Liver (tissue), 9 donors: ENCODE measurements around the gene C1QL2. TPM values are rescaled to one million over a fixed set of nuclear protein-coding genes. Genes with fewer than 3 reads are reported as not detected.

ENCODE experiments used
- DNase-seq: peaks from one replicate; pipeline ENCODE4 v3.0.0-alpha.2; 2017; ENCODE audit warnings: low spot score
- H3K27ac ChIP-seq, 2 donors: one replicate each; pipeline ENCODE4 v1.7.0; 2013; ENCODE audit warnings: inconsistent platforms in 2 of 2, low read length in 2 of 2, control low read depth in 1 of 2, low read depth in 1 of 2, mild to moderate bottlenecking in 1 of 2
- H3K27me3 ChIP-seq, 4 donors: one replicate each; pipeline versions ENCODE4 v1.6.1 to v1.7.0; 2013; ENCODE audit warnings: low read length in 3 of 4, inconsistent platforms in 1 of 4, mild to moderate bottlenecking in 1 of 4, moderate library complexity in 1 of 4; ENCODE audit not compliant: control insufficient read depth in 4 of 4, insufficient read depth in 4 of 4
- H3K36me3 ChIP-seq, 4 donors: one replicate each; pipeline versions ENCODE4 v1.6.1 to v1.7.0; 2013; ENCODE audit warnings: low read length in 3 of 4, mild to moderate bottlenecking in 3 of 4, low read depth in 1 of 4, moderate library complexity in 1 of 4; ENCODE audit not compliant: control insufficient read depth in 4 of 4, insufficient read depth in 3 of 4
- H3K4me1 ChIP-seq, 4 donors: one replicate each; pipeline versions ENCODE4 v1.6.1 to v1.7.0; 2013; ENCODE audit warnings: low read length in 3 of 4, mild to moderate bottlenecking in 3 of 4, moderate library complexity in 1 of 4; ENCODE audit not compliant: control insufficient read depth in 4 of 4, insufficient read depth in 4 of 4
- H3K4me3 ChIP-seq, 3 donors: one replicate each; pipeline versions ENCODE4 v1.6.1 to v1.7.0; 2013; ENCODE audit warnings: low read length in 3 of 3, control low read depth in 1 of 3, low read depth in 1 of 3, mild to moderate bottlenecking in 1 of 3
- H3K9ac ChIP-seq, 2 donors: one replicate each; pipeline ENCODE4 v1.7.0; 2013; ENCODE audit warnings: low read length in 2 of 2, mild to moderate bottlenecking in 2 of 2, moderate library complexity in 2 of 2, control low read depth in 1 of 2, low read depth in 1 of 2
- H3K9me3 ChIP-seq, 4 donors: one replicate each; pipeline versions ENCODE4 v1.6.1 to v1.7.0; 2013; ENCODE audit warnings: low read length in 3 of 4; ENCODE audit not compliant: control insufficient read depth in 4 of 4
- EGR1 ChIP-seq, 2 donors: IDR thresholded peaks; 2 replicates each; pipeline ENCODE4 v1.6.1; 2016 to 2018; ENCODE audit warnings: antibody characterized with exemption in 2 of 2, low read depth in 2 of 2
- FOXA1 ChIP-seq: IDR thresholded peaks from 2 replicates; pipeline ENCODE4 v1.6.1; 2016; ENCODE audit warnings: antibody characterized with exemption
- FOXA2 ChIP-seq: IDR thresholded peaks from 2 replicates; pipeline ENCODE4 v1.6.1; 2016; ENCODE audit warnings: antibody characterized with exemption
- GABPA ChIP-seq, 2 donors: IDR thresholded peaks in 1 of 2; conservative IDR thresholded peaks in 1 of 2; 2 replicates each; pipeline ENCODE4 v1.6.1; 2016; ENCODE audit warnings: antibody characterized with exemption in 2 of 2, mild to moderate bottlenecking in 1 of 2, moderate library complexity in 1 of 2
- HNF4G ChIP-seq: IDR thresholded peaks from 2 replicates; pipeline ENCODE4 v1.6.1; 2016; ENCODE audit warnings: antibody characterized with exemption
- JUND ChIP-seq, 2 donors: IDR thresholded peaks; 2 replicates each; pipeline ENCODE4 v1.6.1; 2016; ENCODE audit warnings: antibody characterized with exemption in 2 of 2
- NR2F2 ChIP-seq: IDR thresholded peaks from 2 replicates; pipeline ENCODE4 v1.6.1; 2016; ENCODE audit warnings: antibody characterized with exemption
- RAD21 ChIP-seq, 2 donors: IDR thresholded peaks; 2 replicates each; pipeline ENCODE4 v1.6.1; 2016; ENCODE audit warnings: antibody characterized with exemption in 2 of 2, mild to moderate bottlenecking in 2 of 2
- RXRA ChIP-seq, 2 donors: IDR thresholded peaks; 2 replicates each; pipeline ENCODE4 v1.6.1; 2017 to 2018; ENCODE audit warnings: antibody characterized with exemption in 2 of 2, mild to moderate bottlenecking in 1 of 2
- SP1 ChIP-seq: IDR thresholded peaks from 2 replicates; pipeline ENCODE4 v1.6.1; 2018; ENCODE audit warnings: antibody characterized with exemption, mild to moderate bottlenecking
- TAF1 ChIP-seq: conservative IDR thresholded peaks from 2 replicates; pipeline ENCODE4 v1.6.1; 2016; ENCODE audit warnings: antibody characterized with exemption, mild to moderate bottlenecking
- YY1 ChIP-seq: IDR thresholded peaks from 2 replicates; pipeline ENCODE4 v1.6.1; 2016; ENCODE audit warnings: antibody characterized with exemption, mild to moderate bottlenecking
- WGBS: extraction: QIAGEN DNeasy Blood & Tissue Kit; methylation state at CpG from one replicate; pipeline ENCODE4 v1.1.7; 2013; 5-methylcytosine and 5-hydroxymethylcytosine counted together
- polyA plus RNA-seq, 2 donors: library from polyadenylated mRNA; stranded (reverse) in 1 of 2; unstranded in 1 of 2; fragments of 200-250 nt in 1 of 2; fragments of >200 nt in 1 of 2; fragmentation: Nextera tagmentation in 1 of 2; extraction: Ambion mirVana in 1 of 2; gene quantifications; one replicate each; pipeline versions ENCODE4 v1.2.1 to v1.2.3, GENCODE V29; 2013 to 2015
- total RNA-seq, 2 donors: library from RNA; depleted of rRNA; stranded (reverse); fragments of >200 nt; gene quantifications; one replicate each; pipeline ENCODE4 v1.2.3, GENCODE V29; 2014
- TF ChIP-seq, protein P1 (sequence below): IDR thresholded peaks from 2 replicates; pipeline ENCODE4 v1.6.1; 2016; ENCODE audit warnings: antibody characterized with exemption
- TF ChIP-seq, protein P2 (sequence below): fragments of 150-350 bp; IDR thresholded peaks from 2 replicates; pipeline ENCODE4 v1.5.1; 2017; ENCODE audit warnings: improper control_type of control experiment, low read depth, low read length; ENCODE audit not compliant: missing input control
- TF ChIP-seq, protein P3 (sequence below): IDR thresholded peaks from 2 replicates; pipeline ENCODE4 v1.6.1; 2016; ENCODE audit warnings: antibody characterized with exemption
- TF ChIP-seq, protein P4 (sequence below): IDR thresholded peaks from 2 replicates; pipeline ENCODE4 v1.6.1; 2016; ENCODE audit warnings: antibody characterized with exemption, mild to moderate bottlenecking
- donor health status: healthy.
- donor health status: healthy.
- donor health status: healthy.
- donor health status: healthy.
- donor health status: healthy.

The C1QL2 gene
- total and polyA plus RNA-seq, 4 donors: not detected

DNA sequence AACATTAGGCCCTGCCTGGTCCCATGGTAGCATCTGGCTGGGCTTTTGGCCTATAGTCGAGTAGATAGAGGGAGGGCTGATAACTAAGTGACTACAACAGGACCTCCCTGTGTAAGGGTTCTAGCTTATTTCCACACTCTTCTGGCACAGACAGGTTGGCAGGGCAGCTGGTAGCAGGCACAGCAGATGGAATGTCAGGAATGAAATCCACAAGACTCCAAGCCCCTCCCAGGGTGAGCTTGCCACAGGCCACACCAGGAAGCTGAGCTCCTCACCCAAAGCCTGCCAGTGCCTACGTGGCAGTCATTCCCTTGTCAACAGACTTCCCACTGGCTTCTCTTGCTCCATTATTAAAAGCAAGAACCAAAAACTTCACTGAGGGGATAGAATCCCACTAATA, 20.7 kb upstream of the C1QL2 start (continued):
- TF ChIP-seq, protein P1, sequence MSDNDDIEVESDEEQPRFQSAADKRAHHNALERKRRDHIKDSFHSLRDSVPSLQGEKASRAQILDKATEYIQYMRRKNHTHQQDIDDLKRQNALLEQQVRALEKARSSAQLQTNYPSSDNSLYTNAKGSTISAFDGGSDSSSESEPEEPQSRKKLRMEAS: no peak
- TF ChIP-seq JUND (IDR thresholded peaks at IDR 0.05) (no peak), TAF1 (no peak), RXRA (IDR thresholded peaks at IDR 0.05) (no peak)
- TF ChIP-seq, protein P2, sequence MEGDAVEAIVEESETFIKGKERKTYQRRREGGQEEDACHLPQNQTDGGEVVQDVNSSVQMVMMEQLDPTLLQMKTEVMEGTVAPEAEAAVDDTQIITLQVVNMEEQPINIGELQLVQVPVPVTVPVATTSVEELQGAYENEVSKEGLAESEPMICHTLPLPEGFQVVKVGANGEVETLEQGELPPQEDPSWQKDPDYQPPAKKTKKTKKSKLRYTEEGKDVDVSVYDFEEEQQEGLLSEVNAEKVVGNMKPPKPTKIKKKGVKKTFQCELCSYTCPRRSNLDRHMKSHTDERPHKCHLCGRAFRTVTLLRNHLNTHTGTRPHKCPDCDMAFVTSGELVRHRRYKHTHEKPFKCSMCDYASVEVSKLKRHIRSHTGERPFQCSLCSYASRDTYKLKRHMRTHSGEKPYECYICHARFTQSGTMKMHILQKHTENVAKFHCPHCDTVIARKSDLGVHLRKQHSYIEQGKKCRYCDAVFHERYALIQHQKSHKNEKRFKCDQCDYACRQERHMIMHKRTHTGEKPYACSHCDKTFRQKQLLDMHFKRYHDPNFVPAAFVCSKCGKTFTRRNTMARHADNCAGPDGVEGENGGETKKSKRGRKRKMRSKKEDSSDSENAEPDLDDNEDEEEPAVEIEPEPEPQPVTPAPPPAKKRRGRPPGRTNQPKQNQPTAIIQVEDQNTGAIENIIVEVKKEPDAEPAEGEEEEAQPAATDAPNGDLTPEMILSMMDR: no peak
- TF ChIP-seq, protein P3, sequence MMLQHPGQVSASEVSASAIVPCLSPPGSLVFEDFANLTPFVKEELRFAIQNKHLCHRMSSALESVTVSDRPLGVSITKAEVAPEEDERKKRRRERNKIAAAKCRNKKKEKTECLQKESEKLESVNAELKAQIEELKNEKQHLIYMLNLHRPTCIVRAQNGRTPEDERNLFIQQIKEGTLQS: no peak

DNA sequence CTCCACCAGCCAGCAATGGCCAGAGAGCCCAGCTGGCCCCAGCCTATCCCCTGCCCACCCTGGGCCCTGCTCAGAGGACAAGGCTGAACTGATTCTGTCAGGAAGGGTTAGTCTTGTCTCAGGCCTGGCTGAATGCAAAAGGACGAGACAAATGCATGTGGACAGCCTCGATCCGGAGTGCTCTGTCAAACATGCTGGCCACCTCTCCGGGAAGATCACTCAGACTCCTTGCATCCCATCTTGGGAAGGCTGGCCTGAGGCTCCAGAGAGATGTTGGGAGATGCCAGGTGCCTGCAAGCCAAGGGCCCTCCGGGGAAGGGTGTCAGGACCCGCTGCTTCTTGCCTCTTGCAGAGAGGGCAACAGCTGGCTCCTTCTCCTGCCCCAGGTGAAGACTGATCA, 20.2 kb upstream of the C1QL2 start:
- no peak overlapping the region for H3K27ac ChIP-seq
- no peak overlapping the region for H3K9ac ChIP-seq
- WGBS: 95% methylated on average over 6 of the region's 6 CpGs
- no peaks in the 10 kb centered on the region for H3K4me1 ChIP-seq
- TF ChIP-seq JUND (IDR thresholded peaks at IDR 0.05) (no peak), GABPA (IDR thresholded peaks at IDR 0.05 in 1 of 2, conservative IDR thresholded peaks at IDR 0.05 in 1 of 2) (no peak), RXRA (IDR thresholded peaks at IDR 0.05) (no peak), TAF1 (no peak), FOXA1 (no peak), FOXA2 (no peak), YY1 (no peak), NR2F2 (no peak), EGR1 (IDR thresholded peaks at IDR 0.05; ENCODE audit: low read depth in 2 of 2) (no peak), HNF4G (no peak), RAD21 (IDR thresholded peaks at IDR 0.05) (no peak)
- TF ChIP-seq, protein P2: no peak
- H3K36me3 ChIP-seq: no peaks in the 10 kb centered on the region
- DNase-seq: no peak
- no peaks in the 10 kb centered on the region for H3K27me3 ChIP-seq
- H3K9me3 ChIP-seq: no peaks in the 10 kb centered on the region
- no peak overlapping the region for H3K4me3 ChIP-seq

DNA sequence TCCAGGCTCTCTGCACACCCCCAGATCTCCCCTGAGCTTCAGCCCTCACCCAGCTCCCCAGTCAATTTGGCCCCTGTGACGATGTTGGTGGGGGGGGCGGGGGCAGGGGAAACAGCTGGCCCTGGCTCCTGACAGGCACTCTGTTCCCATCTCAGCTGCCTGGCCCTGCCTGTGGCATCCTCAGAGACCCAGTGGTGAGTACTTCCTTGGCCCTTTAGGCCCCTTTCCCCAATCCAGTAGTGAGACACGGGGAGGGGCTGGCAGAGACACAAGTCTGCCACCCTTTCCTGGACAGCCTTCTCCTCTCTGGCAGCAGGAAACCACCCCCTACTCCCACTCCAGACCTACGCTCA, 19.3 kb upstream of the C1QL2 start:
- 82% methylated on average over 4 of the region's 4 CpGs for WGBS
- TF ChIP-seq, protein P1: no peak
- TF ChIP-seq, protein P2: no peak
- TF ChIP-seq, protein P4, sequence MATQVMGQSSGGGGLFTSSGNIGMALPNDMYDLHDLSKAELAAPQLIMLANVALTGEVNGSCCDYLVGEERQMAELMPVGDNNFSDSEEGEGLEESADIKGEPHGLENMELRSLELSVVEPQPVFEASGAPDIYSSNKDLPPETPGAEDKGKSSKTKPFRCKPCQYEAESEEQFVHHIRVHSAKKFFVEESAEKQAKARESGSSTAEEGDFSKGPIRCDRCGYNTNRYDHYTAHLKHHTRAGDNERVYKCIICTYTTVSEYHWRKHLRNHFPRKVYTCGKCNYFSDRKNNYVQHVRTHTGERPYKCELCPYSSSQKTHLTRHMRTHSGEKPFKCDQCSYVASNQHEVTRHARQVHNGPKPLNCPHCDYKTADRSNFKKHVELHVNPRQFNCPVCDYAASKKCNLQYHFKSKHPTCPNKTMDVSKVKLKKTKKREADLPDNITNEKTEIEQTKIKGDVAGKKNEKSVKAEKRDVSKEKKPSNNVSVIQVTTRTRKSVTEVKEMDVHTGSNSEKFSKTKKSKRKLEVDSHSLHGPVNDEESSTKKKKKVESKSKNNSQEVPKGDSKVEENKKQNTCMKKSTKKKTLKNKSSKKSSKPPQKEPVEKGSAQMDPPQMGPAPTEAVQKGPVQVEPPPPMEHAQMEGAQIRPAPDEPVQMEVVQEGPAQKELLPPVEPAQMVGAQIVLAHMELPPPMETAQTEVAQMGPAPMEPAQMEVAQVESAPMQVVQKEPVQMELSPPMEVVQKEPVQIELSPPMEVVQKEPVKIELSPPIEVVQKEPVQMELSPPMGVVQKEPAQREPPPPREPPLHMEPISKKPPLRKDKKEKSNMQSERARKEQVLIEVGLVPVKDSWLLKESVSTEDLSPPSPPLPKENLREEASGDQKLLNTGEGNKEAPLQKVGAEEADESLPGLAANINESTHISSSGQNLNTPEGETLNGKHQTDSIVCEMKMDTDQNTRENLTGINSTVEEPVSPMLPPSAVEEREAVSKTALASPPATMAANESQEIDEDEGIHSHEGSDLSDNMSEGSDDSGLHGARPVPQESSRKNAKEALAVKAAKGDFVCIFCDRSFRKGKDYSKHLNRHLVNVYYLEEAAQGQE: no peak
- TF ChIP-seq FOXA1: no peak
- TF ChIP-seq, protein P3: no peak
- no peak for TF ChIP-seq EGR1 (IDR thresholded peaks at IDR 0.05; ENCODE audit: low read depth in 2 of 2)
- TF ChIP-seq HNF4G: no peak
- TF ChIP-seq RAD21 (IDR thresholded peaks at IDR 0.05): no peak
- TF ChIP-seq TAF1: no peak
- TF ChIP-seq GABPA (IDR thresholded peaks at IDR 0.05 in 1 of 2, conservative IDR thresholded peaks at IDR 0.05 in 1 of 2): no peak
- TF ChIP-seq SP1: no peak
- no peak for TF ChIP-seq FOXA2
- no peak for TF ChIP-seq YY1

More for the DNA sequence above, 19.3 kb upstream of the C1QL2 start:
- Histone ChIP-seq H3K4me3 (no peak overlapping the region), H3K36me3 (no peaks in the 10 kb centered on the region), H3K27ac (no peak overlapping the region), H3K9me3 (no peaks in the 10 kb centered on the region), H3K4me1 (no peaks in the 10 kb centered on the region), H3K9ac (no peak overlapping the region), H3K27me3 (no peaks in the 10 kb centered on the region)
- no peak for DNase-seq
